Panc1 (cell line): ENCODE measurements around the gene STK39. TPM values are rescaled to one million over a fixed set of nuclear protein-coding genes. Genes with fewer than 3 reads are reported as not detected.

Source experiments
- ATAC-seq: fragments of 200-7000 bp; cut with Tn5 transposase; 2 replicates; pipeline ENCODE4 v1.9.1; 2020; ENCODE audit warnings: mild to moderate bottlenecking, moderate library complexity
- BruUV-seq: library from RNA; stranded (reverse); fragments of 400-500 nt; replicated peaks from 2 replicates; lab custom pipeline; 2021; lab: Mats Ljungman, UMichigan
- CTCF ChIA-PET: fragments of 300-600 bp; sonication (Branson Sonifier 250); formaldehyde crosslinking; loops from one replicate; lab custom pipeline; 2022; ENCODE audit warnings: antibody characterized with exemption; lab: Charles Lee
- POLR2A ChIA-PET: fragments of 300-600 bp; sonication (Branson Sonifier 250); formaldehyde crosslinking; loops from one replicate; lab custom pipeline; 2022; ENCODE audit warnings: antibody characterized with exemption; lab: Charles Lee
- DNase-seq: peaks from one replicate; pipeline ENCODE4 v3.0.0-alpha.2; 2010; ENCODE audit warnings: low read depth, low spot score
- H3K27ac ChIP-seq: 2 replicates; pipeline ENCODE4 v1.5.1; 2011; ENCODE audit warnings: mild to moderate bottlenecking, low read length, inconsistent platforms
- H3K27me3 ChIP-seq: fragments of 200-500 bp; sonication (Bioruptor generic); 2 replicates; pipeline ENCODE4 v1.6.0; 2014; ENCODE audit warnings: low read length, inconsistent platforms; ENCODE audit not compliant: control insufficient read depth, insufficient read depth
- H3K36me3 ChIP-seq: fragments of 200-500 bp; sonication (Bioruptor generic); 2 replicates; pipeline ENCODE4 v1.5.1; 2014; ENCODE audit warnings: inconsistent platforms, mild to moderate bottlenecking, low read length, moderate library complexity; ENCODE audit not compliant: control insufficient read depth, insufficient read depth
- H3K4me1 ChIP-seq: 2 replicates; pipeline ENCODE4 v1.5.1; 2011; ENCODE audit warnings: inconsistent platforms, mild to moderate bottlenecking, low read length, moderate library complexity; ENCODE audit not compliant: control insufficient read depth, insufficient read depth
- H3K4me3 ChIP-seq, 2 experiments: 2 replicates each; pipeline ENCODE4 v1.5.1; 2011 to 2012; ENCODE audit warnings: low read depth in 2 of 2, low read length in 2 of 2, mild to moderate bottlenecking in 2 of 2, inconsistent platforms in 1 of 2, moderate library complexity in 1 of 2
- H3K9me3 ChIP-seq: fragments of 200-500 bp; sonication (Bioruptor generic); 2 replicates; pipeline ENCODE4 v1.5.1; 2014; ENCODE audit warnings: low read depth, mild to moderate bottlenecking, inconsistent platforms, low read length, moderate library complexity; ENCODE audit not compliant: control insufficient read depth, insufficient read depth
- POLR2AphosphoS5 ChIP-seq: IDR thresholded peaks from 2 replicates; pipeline ENCODE4 v1.6.1; 2012; ENCODE audit warnings: mild to moderate bottlenecking, low read depth, low read length, moderate library complexity
- SIN3A ChIP-seq: IDR thresholded peaks from 2 replicates; pipeline ENCODE4 v1.6.1; 2012; ENCODE audit warnings: low read depth, mild to moderate bottlenecking, low read length, moderate library complexity, borderline replicate concordance; ENCODE audit not compliant: insufficient read depth
- TCF7L2 ChIP-seq: IDR thresholded peaks from 2 replicates; pipeline ENCODE4 v1.6.1; 2011; ENCODE audit warnings: mild to moderate bottlenecking, low read depth, low read length, inconsistent platforms
- in situ Hi-C: cut with HindIII; loops from 2 replicates; pipeline ENCODE4 v1.10.0; 2016; ENCODE audit warnings: low sequenced_read_pairs, low pct_unique_long_range_greater_than_20kb
- intact Hi-C: fragments of 100-400 bp; cut with micrococcal nuclease; formaldehyde crosslinking; loops from one replicate; pipeline ENCODE4 v1.10.0; 2022; ENCODE audit not compliant: unreplicated experiment
- total RNA-seq: library from RNA; stranded (reverse); gene quantifications from one replicate; pipeline ENCODE4 v1.2.1, GENCODE V29; 2021; ENCODE audit not compliant: unreplicated experiment
- TF ChIP-seq, protein P1 (sequence below): fragments of 450-650 bp; IDR thresholded peaks from 2 replicates; pipeline ENCODE4 v1.5.1; 2017; ENCODE audit warnings: mild to moderate bottlenecking
- TF ChIP-seq, protein P2 (sequence below), 2 experiments: IDR thresholded peaks; 2 replicates each; pipeline ENCODE4 v1.6.1; 2011 to 2012; ENCODE audit warnings: low read depth in 2 of 2, control low read depth in 1 of 2, low read length in 1 of 2, mild to moderate bottlenecking in 1 of 2, moderate library complexity in 1 of 2; ENCODE audit not compliant: insufficient read depth in 1 of 2

Gene STK39
- total RNA-seq, 1 experiment from 2014 or later = 14.0 TPM

DNA sequence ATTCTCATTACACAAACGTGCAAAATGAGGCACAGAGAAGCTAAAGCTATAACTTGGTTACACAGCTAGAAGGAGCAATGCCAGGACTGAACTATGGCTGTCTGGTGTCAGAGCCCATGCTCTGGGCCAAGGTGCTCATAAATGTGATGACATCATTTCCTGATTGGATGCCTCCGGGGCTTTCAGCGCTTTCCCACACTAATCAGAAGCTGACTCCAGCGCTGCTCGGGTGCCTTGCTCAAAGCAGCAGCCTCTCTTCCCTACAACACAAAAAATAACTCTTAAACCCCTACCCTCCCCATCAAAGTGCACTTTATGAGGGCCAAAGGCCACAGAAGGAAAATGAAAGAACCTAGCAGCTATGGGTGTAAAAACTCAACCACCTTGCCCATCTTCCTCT, 90.7 kb downstream of the STK39 start:
- DNase-seq (no peak), ATAC-seq (no peak; the same call in 1 of the 2 replicates)
- in situ Hi-C loops = no loop called here
- intact Hi-C loops = no loop called here
- no TSS peak for BruUV-seq
- Histone ChIP-seq H3K27ac (no peak overlapping the region), H3K9me3 (no peaks in the 10 kb centered on the region), H3K4me3 (no peak overlapping the region), H3K4me1 (no peaks in the 10 kb centered on the region), H3K27me3 (no peaks in the 10 kb centered on the region), H3K36me3 (no peaks in the 10 kb centered on the region)
- POLR2A ChIA-PET = no interaction called here
- CTCF ChIA-PET = no interaction called here
- no peak for TF ChIP-seq POLR2AphosphoS5
- TF ChIP-seq, protein P1, sequence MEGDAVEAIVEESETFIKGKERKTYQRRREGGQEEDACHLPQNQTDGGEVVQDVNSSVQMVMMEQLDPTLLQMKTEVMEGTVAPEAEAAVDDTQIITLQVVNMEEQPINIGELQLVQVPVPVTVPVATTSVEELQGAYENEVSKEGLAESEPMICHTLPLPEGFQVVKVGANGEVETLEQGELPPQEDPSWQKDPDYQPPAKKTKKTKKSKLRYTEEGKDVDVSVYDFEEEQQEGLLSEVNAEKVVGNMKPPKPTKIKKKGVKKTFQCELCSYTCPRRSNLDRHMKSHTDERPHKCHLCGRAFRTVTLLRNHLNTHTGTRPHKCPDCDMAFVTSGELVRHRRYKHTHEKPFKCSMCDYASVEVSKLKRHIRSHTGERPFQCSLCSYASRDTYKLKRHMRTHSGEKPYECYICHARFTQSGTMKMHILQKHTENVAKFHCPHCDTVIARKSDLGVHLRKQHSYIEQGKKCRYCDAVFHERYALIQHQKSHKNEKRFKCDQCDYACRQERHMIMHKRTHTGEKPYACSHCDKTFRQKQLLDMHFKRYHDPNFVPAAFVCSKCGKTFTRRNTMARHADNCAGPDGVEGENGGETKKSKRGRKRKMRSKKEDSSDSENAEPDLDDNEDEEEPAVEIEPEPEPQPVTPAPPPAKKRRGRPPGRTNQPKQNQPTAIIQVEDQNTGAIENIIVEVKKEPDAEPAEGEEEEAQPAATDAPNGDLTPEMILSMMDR = no peak
- no peak for TF ChIP-seq SIN3A

DNA sequence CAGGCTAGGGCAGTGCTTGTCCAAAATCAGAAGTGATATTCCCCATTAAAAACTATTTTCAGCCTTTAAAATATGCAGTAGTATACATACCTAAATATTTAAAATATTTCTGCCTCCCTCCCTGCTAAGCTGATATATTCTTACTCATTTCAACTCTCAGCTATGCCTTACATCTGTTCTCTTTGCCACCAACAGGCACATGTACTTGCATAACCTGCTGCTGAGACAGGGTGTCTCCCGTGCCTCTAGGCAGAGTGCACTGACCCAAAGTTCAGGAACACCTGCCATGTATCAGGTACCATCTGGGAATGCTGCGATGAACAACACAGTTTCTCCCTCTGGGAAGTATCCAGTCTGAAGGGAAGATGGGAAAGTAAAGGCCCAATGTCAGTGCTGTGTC, 91.7 kb downstream of the STK39 start:
- no peak overlapping the region for H3K27ac ChIP-seq
- no peaks in the 10 kb centered on the region for H3K9me3 ChIP-seq
- no peaks in the 10 kb centered on the region for H3K4me1 ChIP-seq
- in situ Hi-C loops (no loop called here), intact Hi-C loops (no loop called here)
- ChIA-PET CTCF (no interaction called here), POLR2A (no interaction called here)
- ATAC-seq (no peak), DNase-seq (no peak)
- no peak for TF ChIP-seq TCF7L2
- TF ChIP-seq, protein P2, sequence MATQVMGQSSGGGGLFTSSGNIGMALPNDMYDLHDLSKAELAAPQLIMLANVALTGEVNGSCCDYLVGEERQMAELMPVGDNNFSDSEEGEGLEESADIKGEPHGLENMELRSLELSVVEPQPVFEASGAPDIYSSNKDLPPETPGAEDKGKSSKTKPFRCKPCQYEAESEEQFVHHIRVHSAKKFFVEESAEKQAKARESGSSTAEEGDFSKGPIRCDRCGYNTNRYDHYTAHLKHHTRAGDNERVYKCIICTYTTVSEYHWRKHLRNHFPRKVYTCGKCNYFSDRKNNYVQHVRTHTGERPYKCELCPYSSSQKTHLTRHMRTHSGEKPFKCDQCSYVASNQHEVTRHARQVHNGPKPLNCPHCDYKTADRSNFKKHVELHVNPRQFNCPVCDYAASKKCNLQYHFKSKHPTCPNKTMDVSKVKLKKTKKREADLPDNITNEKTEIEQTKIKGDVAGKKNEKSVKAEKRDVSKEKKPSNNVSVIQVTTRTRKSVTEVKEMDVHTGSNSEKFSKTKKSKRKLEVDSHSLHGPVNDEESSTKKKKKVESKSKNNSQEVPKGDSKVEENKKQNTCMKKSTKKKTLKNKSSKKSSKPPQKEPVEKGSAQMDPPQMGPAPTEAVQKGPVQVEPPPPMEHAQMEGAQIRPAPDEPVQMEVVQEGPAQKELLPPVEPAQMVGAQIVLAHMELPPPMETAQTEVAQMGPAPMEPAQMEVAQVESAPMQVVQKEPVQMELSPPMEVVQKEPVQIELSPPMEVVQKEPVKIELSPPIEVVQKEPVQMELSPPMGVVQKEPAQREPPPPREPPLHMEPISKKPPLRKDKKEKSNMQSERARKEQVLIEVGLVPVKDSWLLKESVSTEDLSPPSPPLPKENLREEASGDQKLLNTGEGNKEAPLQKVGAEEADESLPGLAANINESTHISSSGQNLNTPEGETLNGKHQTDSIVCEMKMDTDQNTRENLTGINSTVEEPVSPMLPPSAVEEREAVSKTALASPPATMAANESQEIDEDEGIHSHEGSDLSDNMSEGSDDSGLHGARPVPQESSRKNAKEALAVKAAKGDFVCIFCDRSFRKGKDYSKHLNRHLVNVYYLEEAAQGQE (IDR thresholded peaks at IDR 0.05; ENCODE audit: insufficient read depth in 1 of 2, low read depth in 2 of 2, low read length in 1 of 2) = no peak
- TF ChIP-seq, protein P1 = no peak
- no peak for TF ChIP-seq SIN3A
- no peak for TF ChIP-seq POLR2AphosphoS5
- H3K4me3 ChIP-seq = no peak overlapping the region
- no peaks in the 10 kb centered on the region for H3K27me3 ChIP-seq
- no TSS peak for BruUV-seq
- H3K36me3 ChIP-seq = no peaks in the 10 kb centered on the region
